RWPE2 (cell line): ENCODE data around the gene GLRA2.

ENCODE experiments used
- ATAC-seq: fragments of 200-7000 bp; cut with Tn5 transposase; 3 replicates; pipeline ENCODE4 v1.9.1; 2021; ENCODE audit warnings: low read depth
- DNase-seq: peaks from one replicate; pipeline ENCODE4 v3.0.0-alpha.2; 2020; ENCODE audit warnings: low spot score
- H3K27ac ChIP-seq: fragments of 450-650 bp; 2 replicates; pipeline ENCODE4 v1.5.1; 2017; ENCODE audit warnings: mild to moderate bottlenecking; ENCODE audit not compliant: poor library complexity, severe bottlenecking
- H3K27me3 ChIP-seq: fragments of 250-450 bp; sonication (Bioruptor Pico); 2 replicates; pipeline ENCODE4 v1.5.1; 2021; ENCODE audit warnings: mild to moderate bottlenecking, moderate library complexity; ENCODE audit not compliant: insufficient read depth, poor library complexity, severe bottlenecking
- H3K36me3 ChIP-seq: fragments of 250-450 bp; sonication (Bioruptor Pico); 2 replicates; pipeline ENCODE4 v1.5.1; 2020; ENCODE audit warnings: low read depth, mild to moderate bottlenecking, moderate library complexity
- H3K4me1 ChIP-seq: fragments of 250-450 bp; sonication (Bioruptor Pico); 2 replicates; pipeline ENCODE4 v1.5.1; 2021; ENCODE audit warnings: mild to moderate bottlenecking, moderate library complexity; ENCODE audit not compliant: insufficient read depth, poor library complexity, severe bottlenecking
- H3K4me3 ChIP-seq: fragments of 250-450 bp; sonication (Bioruptor Pico); 2 replicates; pipeline ENCODE4 v1.5.1; 2021; ENCODE audit warnings: mild to moderate bottlenecking, moderate library complexity; ENCODE audit not compliant: severe bottlenecking
- H3K9me3 ChIP-seq: fragments of 250-450 bp; sonication (Bioruptor Pico); 2 replicates; pipeline ENCODE4 v1.5.1; 2021; ENCODE audit warnings: mild to moderate bottlenecking, moderate library complexity; ENCODE audit not compliant: severe bottlenecking
- TF ChIP-seq, protein P1 (sequence below): fragments of 450-650 bp; IDR thresholded peaks from one replicate; pipeline ENCODE4 v1.5.1; 2017; ENCODE audit warnings: mild to moderate bottlenecking, moderate library complexity; ENCODE audit not compliant: poor library complexity, severe bottlenecking

Gene GLRA2

DNA sequence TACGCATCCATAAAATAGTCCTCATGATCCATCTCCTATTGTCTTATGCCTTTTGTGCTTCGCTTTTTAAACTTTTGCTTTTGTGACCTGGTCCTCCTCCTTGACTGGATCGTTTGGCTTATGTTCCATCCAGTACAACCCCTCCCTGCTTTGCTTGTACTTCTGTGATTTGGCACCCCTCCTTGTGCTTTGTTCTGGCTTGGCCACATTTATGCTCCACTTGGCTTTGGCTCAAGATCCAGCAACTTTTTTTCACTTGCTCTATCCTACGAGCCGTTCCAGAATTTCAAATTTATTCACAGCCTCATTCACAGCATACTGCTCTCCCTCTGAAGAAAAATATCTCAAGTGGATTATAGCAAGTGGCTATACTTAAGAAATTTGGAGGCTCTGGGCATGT lies 28.0 kb upstream of the GLRA2 start:
- no peaks in the 10 kb centered on the region for H3K27me3 ChIP-seq
- no peak for DNase-seq
- TF ChIP-seq, protein P1, sequence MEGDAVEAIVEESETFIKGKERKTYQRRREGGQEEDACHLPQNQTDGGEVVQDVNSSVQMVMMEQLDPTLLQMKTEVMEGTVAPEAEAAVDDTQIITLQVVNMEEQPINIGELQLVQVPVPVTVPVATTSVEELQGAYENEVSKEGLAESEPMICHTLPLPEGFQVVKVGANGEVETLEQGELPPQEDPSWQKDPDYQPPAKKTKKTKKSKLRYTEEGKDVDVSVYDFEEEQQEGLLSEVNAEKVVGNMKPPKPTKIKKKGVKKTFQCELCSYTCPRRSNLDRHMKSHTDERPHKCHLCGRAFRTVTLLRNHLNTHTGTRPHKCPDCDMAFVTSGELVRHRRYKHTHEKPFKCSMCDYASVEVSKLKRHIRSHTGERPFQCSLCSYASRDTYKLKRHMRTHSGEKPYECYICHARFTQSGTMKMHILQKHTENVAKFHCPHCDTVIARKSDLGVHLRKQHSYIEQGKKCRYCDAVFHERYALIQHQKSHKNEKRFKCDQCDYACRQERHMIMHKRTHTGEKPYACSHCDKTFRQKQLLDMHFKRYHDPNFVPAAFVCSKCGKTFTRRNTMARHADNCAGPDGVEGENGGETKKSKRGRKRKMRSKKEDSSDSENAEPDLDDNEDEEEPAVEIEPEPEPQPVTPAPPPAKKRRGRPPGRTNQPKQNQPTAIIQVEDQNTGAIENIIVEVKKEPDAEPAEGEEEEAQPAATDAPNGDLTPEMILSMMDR: no peak

DNA sequence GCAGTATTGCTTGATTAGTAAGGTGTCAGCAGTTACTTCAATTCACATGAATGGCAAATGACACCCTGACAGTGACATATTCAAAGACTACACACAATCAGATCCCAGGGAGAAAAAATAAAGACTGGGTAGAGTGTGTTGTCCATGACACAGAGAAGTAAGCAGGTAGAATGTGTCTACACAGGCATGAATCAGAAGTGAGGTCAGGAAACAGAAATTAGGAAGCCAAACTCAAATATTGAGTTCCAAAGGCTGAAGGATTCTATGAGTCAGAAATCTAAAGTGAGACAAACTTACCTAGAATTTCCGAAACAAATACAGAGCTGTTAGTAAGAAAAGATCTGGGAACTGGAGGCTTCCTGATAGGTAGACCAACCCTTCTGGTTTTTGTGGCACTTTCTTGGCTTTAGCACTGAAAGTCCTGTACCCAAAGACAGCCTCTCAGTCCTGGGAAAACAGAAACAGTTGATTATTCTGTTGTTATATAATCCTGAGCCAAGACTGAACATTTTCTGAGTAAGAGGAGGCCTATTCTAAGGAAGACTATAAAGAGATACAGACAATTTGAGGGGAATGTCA lies 24.3 kb upstream of the GLRA2 start:
- Histone ChIP-seq H3K4me3 (no peak overlapping the region), H3K9me3 (no peaks in the 10 kb centered on the region), H3K27me3 (no peaks in the 10 kb centered on the region), H3K4me1 (no peaks in the 10 kb centered on the region), H3K27ac (no peak overlapping the region), H3K36me3 (no peaks in the 10 kb centered on the region)
- DNase-seq (no peak), ATAC-seq (no peak)
- TF ChIP-seq, protein P1: no peak

More for the DNA sequence above, 28.0 kb upstream of the GLRA2 start:
- Histone ChIP-seq H3K4me1 (no peaks in the 10 kb centered on the region), H3K36me3 (no peaks in the 10 kb centered on the region), H3K27ac (no peak overlapping the region), H3K9me3 (no peaks in the 10 kb centered on the region), H3K4me3 (no peak overlapping the region)
- no peak for ATAC-seq

DNA sequence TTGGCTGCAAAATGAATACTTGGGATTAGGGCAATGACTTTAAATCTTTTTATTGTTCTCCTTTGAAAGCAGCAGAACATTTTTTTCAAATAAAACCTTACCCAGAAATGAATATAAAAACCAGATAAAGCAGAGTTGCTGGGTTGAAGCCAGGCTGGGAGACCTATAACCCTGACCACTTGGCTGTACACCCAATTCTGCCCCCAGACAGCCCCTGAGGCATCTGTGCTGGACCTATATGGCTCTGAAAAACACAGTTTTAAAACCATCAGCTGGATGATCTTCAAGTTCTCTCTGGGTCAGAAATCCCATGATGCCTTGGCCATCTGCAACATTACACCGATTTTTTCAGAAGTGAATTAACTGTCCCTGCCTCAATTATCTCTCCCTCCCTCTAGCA lies 23.7 kb upstream of the GLRA2 start:
- Histone ChIP-seq H3K27me3 (no peaks in the 10 kb centered on the region), H3K4me3 (no peak overlapping the region), H3K36me3 (no peaks in the 10 kb centered on the region), H3K4me1 (no peaks in the 10 kb centered on the region), H3K27ac (no peak overlapping the region), H3K9me3 (no peaks in the 10 kb centered on the region)
- TF ChIP-seq, protein P1: no peak
- ATAC-seq (no peak), DNase-seq (no peak)

DNA sequence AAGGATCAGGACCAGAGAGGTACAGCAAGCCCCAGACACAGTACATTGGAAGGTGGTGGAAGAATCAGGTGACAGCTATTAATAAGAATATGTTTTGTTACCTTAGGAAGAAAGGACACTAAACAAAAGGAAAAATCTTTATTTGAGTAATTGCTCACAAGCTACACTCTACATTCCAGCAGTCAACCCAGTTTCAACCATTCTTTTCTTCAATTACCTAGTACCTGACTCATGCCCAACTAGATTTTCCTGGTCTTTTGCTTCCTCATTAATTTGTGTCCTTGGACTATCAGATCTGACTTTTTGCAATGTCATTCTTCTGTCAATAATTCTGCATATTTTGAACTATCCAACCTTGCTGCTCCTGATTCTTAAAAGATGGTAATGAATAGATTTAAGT lies 22.5 kb upstream of the GLRA2 start:
- no peaks in the 10 kb centered on the region for H3K4me1 ChIP-seq
- ATAC-seq (no peak), DNase-seq (no peak)
- no peak overlapping the region for H3K4me3 ChIP-seq
- no peaks in the 10 kb centered on the region for H3K9me3 ChIP-seq
- H3K27ac ChIP-seq: no peak overlapping the region
- no peaks in the 10 kb centered on the region for H3K27me3 ChIP-seq
- TF ChIP-seq, protein P1: no peak
- H3K36me3 ChIP-seq: no peaks in the 10 kb centered on the region

DNA sequence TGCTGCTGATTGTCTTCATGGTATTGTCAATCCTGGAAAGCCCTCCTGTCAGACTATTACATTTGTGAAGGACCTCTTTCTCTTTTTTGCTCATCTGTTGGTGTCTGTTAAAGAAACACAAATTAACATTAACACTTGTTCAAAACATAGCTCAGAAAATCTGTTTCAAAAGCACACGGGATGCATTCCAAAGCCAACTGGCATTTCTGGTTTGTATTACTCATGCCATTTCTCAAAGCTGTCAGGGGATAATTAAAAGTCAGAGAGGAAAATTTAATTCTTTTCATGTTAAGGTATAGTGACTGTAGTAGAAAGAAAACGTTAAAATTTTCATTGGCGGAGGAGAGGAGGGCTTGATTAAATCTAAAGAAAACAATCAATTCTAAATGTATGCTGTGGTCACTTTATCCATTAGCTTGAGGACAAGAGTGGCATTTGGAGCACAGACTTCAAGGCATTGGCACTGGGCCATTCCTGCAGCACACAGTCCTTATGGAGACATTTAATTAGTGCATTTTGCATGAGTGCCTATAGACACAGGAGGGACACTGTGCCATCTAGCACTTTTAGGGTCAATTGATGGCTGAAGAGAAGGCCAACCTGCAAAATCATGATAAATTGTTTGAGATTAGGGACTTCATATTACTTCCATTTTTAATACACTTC lies 21.2 kb upstream of the GLRA2 start:
- DNase-seq: no peak
- H3K4me3 ChIP-seq: no peak overlapping the region
- H3K27me3 ChIP-seq: no peaks in the 10 kb centered on the region
- H3K9me3 ChIP-seq: no peaks in the 10 kb centered on the region
- H3K4me1 ChIP-seq: no peaks in the 10 kb centered on the region
- no peaks in the 10 kb centered on the region for H3K36me3 ChIP-seq
- no peak overlapping the region for H3K27ac ChIP-seq
- TF ChIP-seq, protein P1: no peak
- ATAC-seq: no peak
